Transverse colon (tissue), 4 donors: ENCODE measurements around the gene HDC.

Experiments used
- CTCF ChIP-seq, 5 experiments: fragments of 200-600 bp in 3 of 5; fragments of 450-650 bp in 2 of 5; sonication (generic) in 3 of 5; IDR thresholded peaks; 1 replicate in 2 of 5; 2 replicates in 3 of 5; pipeline ENCODE4 v1.5.1; 2016 to 2017; ENCODE audit warnings: antibody characterized with exemption in 5 of 5, inconsistent platforms in 3 of 5, mild to moderate bottlenecking in 2 of 5, moderate library complexity in 1 of 5
- EP300 ChIP-seq: sonication (generic); formaldehyde crosslinking; IDR thresholded peaks from one replicate; pipeline ENCODE4 v1.6.1; 2017; ENCODE audit warnings: antibody characterized with exemption, low read depth
- POLR2A ChIP-seq: fragments of 450-650 bp; IDR thresholded peaks from one replicate; pipeline ENCODE4 v1.6.1; 2016; ENCODE audit warnings: antibody characterized with exemption, mild to moderate bottlenecking, moderate library complexity
- POLR2AphosphoS5 ChIP-seq, 3 donors: sonication (generic); formaldehyde crosslinking; IDR thresholded peaks; one replicate each; pipeline ENCODE4 v1.6.1; 2016; ENCODE audit warnings: antibody characterized with exemption in 3 of 3

DNA sequence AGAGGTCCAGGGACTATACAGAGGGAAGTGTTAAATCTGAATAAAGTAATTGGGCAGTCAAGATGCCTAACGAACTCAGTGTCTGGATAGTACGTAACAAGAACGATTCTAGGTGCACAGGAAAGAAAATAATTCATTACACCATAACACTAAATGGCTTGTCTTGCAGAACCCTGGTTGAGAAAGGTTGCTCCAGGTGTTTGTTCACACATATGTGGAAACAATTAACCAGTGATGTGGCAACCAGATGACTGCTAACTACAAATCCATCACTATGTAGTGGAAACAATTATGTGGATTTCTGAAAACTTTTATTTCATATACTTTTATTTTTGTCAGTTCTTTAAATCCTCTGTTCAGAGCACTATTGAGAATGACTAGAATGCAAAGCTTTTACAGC, 10.4 kb upstream of the HDC start:
- TF ChIP-seq EP300 = no peak
- TF ChIP-seq CTCF (IDR thresholded peaks at IDR 0.05) = no peak
- no peak for TF ChIP-seq POLR2AphosphoS5 (IDR thresholded peaks at IDR 0.05)
- TF ChIP-seq POLR2A = no peak
